ENCODE results near the gene INPP5B.
"Not testable (repeated sequence)": the region's sequence is repeated elsewhere in the genome, so short reads cannot be mapped to it uniquely, and the experiment has no call there.

INPP5B gene

GRCh38 chr1:37946703-37947360 is at the start of gene INPP5B:
Gene INPP5B (minus strand): TSS chr1:37947053. CDS start chr1:37946308, 745 bp downstream.
- peak; percentile 67 to 71 for DNase-seq (ENCODE audit: low read depth in 2 of 2)

GRCh38 chr1:37995751-37996345 is 49.0 kb upstream of the INPP5B start:
- DNase-seq (ENCODE audit: low read depth in 2 of 2) = peak; percentile 96

GRCh38 chr1:37994886-37995566 is 48.2 kb upstream of the INPP5B start:
- no peak for DNase-seq (ENCODE audit: low read depth in 2 of 2)

- DNase-seq (ENCODE audit: low read depth in 2 of 2) = no peak
Measured at GRCh38 chr1:37989361-37989930, 42.6 kb upstream of the INPP5B start.

GRCh38 chr1:37987679-37988078 is 40.8 kb upstream of the INPP5B start:
- no peak for DNase-seq (ENCODE audit: low read depth in 2 of 2)

- no peak for DNase-seq (ENCODE audit: low read depth in 2 of 2)
Measured at GRCh38 chr1:37983546-37983945, 36.7 kb upstream of the INPP5B start.

- no peak for DNase-seq (ENCODE audit: low read depth in 2 of 2)
Measured at GRCh38 chr1:37978541-37978940, 31.7 kb upstream of the INPP5B start.

- DNase-seq (ENCODE audit: low read depth in 2 of 2) = not testable (repeated sequence)
Measured at GRCh38 chr1:37975083-37975482, 28.2 kb upstream of the INPP5B start.

- no peak for DNase-seq (ENCODE audit: low read depth in 2 of 2)
Measured at GRCh38 chr1:37974567-37974966, 27.7 kb upstream of the INPP5B start.

GRCh38 chr1:37973684-37974083 is 26.8 kb upstream of the INPP5B start:
- DNase-seq (ENCODE audit: low read depth in 2 of 2) = not testable (repeated sequence)

- DNase-seq (ENCODE audit: low read depth in 2 of 2) = no peak
Measured at GRCh38 chr1:37965301-37965700, 18.4 kb upstream of the INPP5B start.

- DNase-seq (ENCODE audit: low read depth in 2 of 2) = not testable (repeated sequence)
Measured at GRCh38 chr1:37964106-37964505, 17.3 kb upstream of the INPP5B start.

- peak; percentile 68 to 75 for DNase-seq (ENCODE audit: low read depth in 2 of 2)
Measured at GRCh38 chr1:37958690-37959089, 11.8 kb upstream of the INPP5B start.

- DNase-seq (ENCODE audit: low read depth in 2 of 2) = no peak
Measured at GRCh38 chr1:37955685-37956084, 8.8 kb upstream of the INPP5B start.

- DNase-seq (ENCODE audit: low read depth in 2 of 2) = no peak
Measured at GRCh38 chr1:37954316-37954971, 7.6 kb upstream of the INPP5B start.

GRCh38 chr1:37952738-37953137 is 5.9 kb upstream of the INPP5B start:
- DNase-seq (ENCODE audit: low read depth in 2 of 2) = no peak

GRCh38 chr1:37951783-37952624 is 5.2 kb upstream of the INPP5B start:
- no peak for DNase-seq (ENCODE audit: low read depth in 2 of 2)

- no peak for DNase-seq (ENCODE audit: low read depth in 2 of 2)
Measured at GRCh38 chr1:37951041-37951782, 4.4 kb upstream of the INPP5B start.

- no peak for DNase-seq (ENCODE audit: low read depth in 2 of 2)
Measured at GRCh38 chr1:37949524-37950152, 2.8 kb upstream of the INPP5B start.

- DNase-seq (ENCODE audit: low read depth in 2 of 2) = no peak
Measured at GRCh38 chr1:37948841-37949240, 2.0 kb upstream of the INPP5B start.

Measured in fibroblast of skin of left biceps (primary cell).